AG04449 (cell line): ENCODE results near the gene RAB40B.
"Not testable (repeated sequence)": the region's sequence is repeated elsewhere in the genome, so short reads cannot be mapped to it uniquely, and the experiment has no call there.

Source experiments
- CTCF ChIA-PET: fragments of 350-600 bp; formaldehyde crosslinking; extraction: SDS; loops from one replicate; lab custom pipeline; 2021; ENCODE audit warnings: antibody characterized with exemption; lab: Yijun Ruan, JAX
- POLR2A ChIA-PET: fragments of 400-600, 350-600 bp; formaldehyde crosslinking; extraction: SDS; loops from one replicate; lab custom pipeline; 2020; ENCODE audit warnings: antibody characterized with exemption, inconsistent platforms; lab: Yijun Ruan, JAX
- DNase-seq: peaks from one replicate; pipeline ENCODE4 v3.0.0-alpha.2; 2010; ENCODE audit warnings: low read depth, low spot score
- H3K4me3 ChIP-seq: 2 replicates; pipeline ENCODE4 v1.5.1; 2011; ENCODE audit warnings: low read depth, mild to moderate bottlenecking, control low read depth, low read length
- CTCF ChIP-seq: IDR thresholded peaks from one replicate; pipeline ENCODE4 v1.5.1; 2011; ENCODE audit warnings: mild to moderate bottlenecking, moderate library complexity, low read length, control low read depth, inconsistent platforms; ENCODE audit not compliant: insufficient read depth; ENCODE audit errors: missing control alignments

The RAB40B gene

GRCh38 chr17:82698065-82698973 is at the start of gene RAB40B:
Gene RAB40B (minus strand): TSS chr17:82698698. CDS start chr17:82698596, 102 bp downstream.
- CTCF ChIA-PET = no interaction called here
- DNase-seq = peak; percentile 85
- POLR2A ChIA-PET = interaction anchor here (1.0 kb wide), 1 partner anchor 18 kb away, joined by 3 read pairs; the partner anchor contains the start of gene FN3KRP
- TF ChIP-seq CTCF = no peak
- peak within 1 kb of the TSS; percentile 76 for H3K4me3 ChIP-seq

GRCh38 chr17:82745524-82745923 is 47.0 kb upstream of the RAB40B start:
- POLR2A ChIA-PET = no interaction called here
- CTCF ChIA-PET = no interaction called here
- H3K4me3 ChIP-seq = no peak overlapping the region
- TF ChIP-seq CTCF = no peak
- no peak for DNase-seq

- CTCF ChIA-PET, H3K4me3 ChIP-seq, DNase-seq, POLR2A ChIA-PET: not testable (repeated sequence)
Observed at GRCh38 chr17:82744736-82745135, 46.2 kb upstream of the RAB40B start.

- no peak overlapping the region for H3K4me3 ChIP-seq
- DNase-seq = no peak
- POLR2A ChIA-PET = no interaction called here
- TF ChIP-seq CTCF = no peak
- CTCF ChIA-PET = no interaction called here
Observed at GRCh38 chr17:82743344-82744219, 45.1 kb upstream of the RAB40B start.

- ChIA-PET POLR2A (no interaction called here), CTCF (no interaction called here)
- DNase-seq = no peak
- TF ChIP-seq CTCF = no peak
- no peak overlapping the region for H3K4me3 ChIP-seq
Observed at GRCh38 chr17:82740906-82741759, 42.6 kb upstream of the RAB40B start.
